DMS 273 (cell line): Measurements from ENCODE around the gene TAF3.

Experiments
- DNase-seq: peaks from one replicate; lab custom pipeline; 2025; ENCODE audit not compliant: unreplicated experiment; lab: John Stamatoyannopoulos, UW

The TAF3 gene

GRCh38 chr10:8054494-8055407, 236.4 kb downstream of the TAF3 start, which contains the start of gene GATA3:
Gene GATA3, plus strand, starts transcription at chr10:8054688. Its CDS starts 968 bp downstream, at chr10:8055656.
- peak; percentile 39 for DNase-seq

- no peak for DNase-seq
These were observed 237.4 kb downstream of the TAF3 start for GRCh38 chr10:8055420-8056349.

GRCh38 chr10:8056378-8056777, 238.1 kb downstream of the TAF3 start:
- DNase-seq = no peak

- DNase-seq = no peak
These were observed 238.6 kb downstream of the TAF3 start for GRCh38 chr10:8056871-8057331.

- no peak for DNase-seq
These were observed 239.4 kb downstream of the TAF3 start for GRCh38 chr10:8057636-8058273.

GRCh38 chr10:8058274-8059111, 240.2 kb downstream of the TAF3 start:
- no peak for DNase-seq

- no peak for DNase-seq
These were observed 241.1 kb downstream of the TAF3 start for GRCh38 chr10:8059191-8059936.

- no peak for DNase-seq
These were observed 241.9 kb downstream of the TAF3 start for GRCh38 chr10:8060010-8060703.

- no peak for DNase-seq
These were observed 242.4 kb downstream of the TAF3 start for GRCh38 chr10:8060704-8061121.

GRCh38 chr10:8061274-8062211, 243.2 kb downstream of the TAF3 start:
- DNase-seq = no peak

GRCh38 chr10:8063128-8063908, 245.0 kb downstream of the TAF3 start:
- no peak for DNase-seq

GRCh38 chr10:8063935-8064334, 245.6 kb downstream of the TAF3 start:
- no peak for DNase-seq

GRCh38 chr10:8064436-8064835, 246.1 kb downstream of the TAF3 start:
- DNase-seq = no peak

GRCh38 chr10:8065651-8066050, 247.3 kb downstream of the TAF3 start:
- no peak for DNase-seq

- DNase-seq = no peak
These were observed 247.8 kb downstream of the TAF3 start for GRCh38 chr10:8066124-8066523.
